GM21529 (cell line): ENCODE results near the gene SLC23A2.
"Not testable (repeated sequence)": the region's sequence is repeated elsewhere in the genome, so short reads cannot be mapped to it uniquely, and the experiment has no call there.

Experiments used
- ATAC-seq: cut with Tn5 transposase; IDR thresholded peaks from one replicate; pipeline ENCODE4 v1.9.1; 2021; ENCODE audit not compliant: unreplicated experiment

SLC23A2 gene

DNA sequence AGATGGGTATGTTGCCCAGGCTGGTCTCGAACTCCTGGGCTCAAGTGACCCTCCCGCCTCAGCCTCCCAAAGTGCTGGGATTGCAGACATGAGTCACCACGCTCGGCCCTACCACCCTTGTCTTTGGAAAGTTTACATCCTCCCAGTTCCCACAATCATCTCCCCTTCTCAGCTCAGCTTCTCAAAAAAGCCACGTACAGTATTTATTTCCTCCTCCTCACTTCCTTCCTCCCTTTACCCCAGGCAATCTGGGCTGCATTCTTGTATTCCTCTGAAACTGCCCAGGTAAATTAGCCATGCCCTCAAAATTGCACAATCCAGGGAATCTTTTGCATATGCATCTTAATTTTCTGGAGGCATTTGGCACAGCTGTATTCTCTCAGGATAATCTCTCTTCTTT lies 7.4 kb upstream of the SLC23A2 start:
- no peak for ATAC-seq

DNA sequence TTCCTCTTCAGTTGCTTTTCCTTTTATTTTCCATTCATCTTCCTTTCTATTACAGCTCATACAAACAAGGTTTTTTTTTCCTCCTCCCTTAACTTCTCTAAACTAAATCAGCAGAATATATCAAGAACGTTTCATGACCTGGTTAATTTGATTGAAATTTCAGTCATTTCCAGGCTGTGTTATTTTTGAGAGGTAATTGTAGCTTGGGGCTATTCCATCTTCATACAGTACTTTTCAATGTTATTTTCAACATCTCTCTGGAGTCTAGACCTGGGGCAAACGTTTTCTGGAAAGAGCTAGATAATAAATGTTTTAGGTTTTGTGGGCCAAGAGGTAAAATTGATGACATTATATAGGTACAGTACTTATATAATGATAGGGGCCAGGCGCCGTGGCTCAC lies 4.0 kb upstream of the SLC23A2 start:
- no peak for ATAC-seq

- ATAC-seq: not testable (repeated sequence)
Observed at GRCh38 chr20:5004825-5005224, 3.5 kb upstream of the SLC23A2 start.

DNA sequence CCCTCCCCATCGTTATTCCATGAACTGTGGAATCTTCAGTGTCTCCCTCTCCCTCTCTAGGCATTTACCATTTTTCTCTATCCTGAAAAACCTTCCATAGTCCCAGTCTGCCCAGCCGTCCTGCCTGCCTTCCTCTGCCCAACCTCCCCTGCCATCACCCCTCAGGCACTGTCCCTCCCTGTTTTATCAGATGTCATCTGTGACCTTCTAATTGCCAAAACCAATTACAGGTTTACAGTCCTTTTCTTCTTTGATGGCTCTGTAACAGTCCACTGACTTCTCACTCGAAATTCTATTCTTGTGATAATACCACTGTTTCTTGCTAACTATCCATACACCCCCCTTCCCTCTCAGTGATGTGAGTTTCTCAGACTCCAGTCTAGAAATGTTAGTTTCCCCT lies 2.3 kb upstream of the SLC23A2 start:
- ATAC-seq: no peak

- no peak for ATAC-seq
Observed at GRCh38 chr20:5002077-5002413, 735 bp upstream of the SLC23A2 start.

DNA sequence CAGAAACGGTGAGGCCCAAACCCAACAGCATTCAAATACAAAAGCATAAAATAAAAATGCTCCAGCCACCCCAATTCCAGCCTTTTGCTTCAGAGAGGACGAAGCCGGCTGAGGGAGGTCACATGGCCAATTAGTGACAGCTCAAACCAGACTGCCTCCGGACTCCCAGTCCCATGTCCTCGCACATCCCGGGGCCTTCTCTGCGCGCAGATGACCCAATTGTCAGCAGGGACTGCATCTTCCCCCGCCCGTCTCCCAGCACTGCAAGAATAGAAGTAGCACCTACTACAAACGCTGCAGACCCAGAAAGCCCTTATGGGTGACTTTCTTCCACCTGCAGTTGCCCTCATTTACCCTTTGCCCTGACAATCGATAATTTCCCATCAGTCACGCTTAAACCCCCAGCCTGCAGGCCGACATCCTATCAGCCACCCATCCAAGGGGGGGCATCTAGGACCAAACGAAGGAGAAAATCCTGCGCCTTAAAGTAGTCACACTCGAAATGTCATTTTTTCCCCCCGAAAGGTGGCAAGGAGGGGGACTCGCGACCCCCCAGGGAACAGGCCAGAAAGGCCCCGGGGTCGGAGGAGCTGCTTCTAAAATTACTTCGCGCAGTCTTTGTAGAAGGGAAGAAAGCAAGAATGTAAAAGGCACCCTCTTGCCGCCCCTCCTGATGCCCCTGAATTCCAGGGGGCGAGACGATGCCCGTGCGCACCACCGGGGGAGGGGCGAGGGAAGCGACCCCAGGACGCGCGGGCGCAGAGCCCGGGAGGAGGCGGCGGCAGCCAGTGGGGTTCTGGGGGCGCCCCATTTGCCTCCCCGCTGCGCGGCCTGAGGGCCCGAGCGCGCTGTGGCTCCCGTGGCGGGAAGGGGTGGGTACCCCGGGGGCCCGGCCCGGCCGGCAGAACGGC lies 792 bp downstream of the SLC23A2 start:
- ATAC-seq: no peak

DNA sequence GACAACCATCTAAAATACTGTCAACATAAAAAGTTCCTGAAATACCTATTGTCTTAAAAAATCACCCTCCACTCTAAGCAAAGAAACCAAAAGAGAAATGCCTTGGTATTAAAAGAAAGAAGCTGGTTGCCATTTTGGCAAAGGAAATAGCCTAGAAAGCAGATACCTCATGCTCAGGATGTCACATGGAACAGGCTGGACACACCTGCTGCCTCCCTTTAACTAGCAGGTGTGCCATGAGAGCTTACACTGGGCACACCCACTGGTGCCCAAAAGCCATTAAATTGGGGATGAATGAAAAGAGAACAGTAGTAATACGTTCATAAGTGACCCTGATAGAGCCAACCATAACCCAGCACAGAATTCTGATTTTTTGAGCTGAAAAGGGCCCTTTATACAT lies 1.5 kb downstream of the SLC23A2 start:
- no peak for ATAC-seq

- ATAC-seq: no peak
Observed at GRCh38 chr20:4998160-4998651, 3.1 kb downstream of the SLC23A2 start.

GRCh38 chr20:4997222-4997621 lies 4.1 kb downstream of the SLC23A2 start:
- no peak for ATAC-seq

GRCh38 chr20:4989570-4989969 lies 11.7 kb downstream of the SLC23A2 start:
- ATAC-seq: no peak

DNA sequence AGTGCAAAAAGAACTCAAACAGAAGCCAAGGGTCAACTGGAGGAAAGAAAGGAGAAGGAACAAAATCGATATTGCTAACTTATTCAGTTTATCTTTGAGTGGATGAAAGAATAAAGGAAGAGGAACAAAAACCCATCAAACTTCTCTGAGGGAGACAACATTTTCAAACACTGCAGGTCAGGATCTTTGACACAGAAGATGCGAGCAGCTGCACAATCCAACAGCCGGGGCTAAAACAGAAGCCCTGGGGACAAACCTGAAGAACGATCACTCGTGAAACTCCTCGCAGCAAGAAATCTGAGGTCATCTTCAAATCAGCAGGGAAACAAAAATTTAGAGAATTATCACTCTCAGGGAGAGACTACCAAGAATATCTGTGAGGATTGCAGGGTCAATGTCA lies 14.2 kb downstream of the SLC23A2 start:
- ATAC-seq: no peak

DNA sequence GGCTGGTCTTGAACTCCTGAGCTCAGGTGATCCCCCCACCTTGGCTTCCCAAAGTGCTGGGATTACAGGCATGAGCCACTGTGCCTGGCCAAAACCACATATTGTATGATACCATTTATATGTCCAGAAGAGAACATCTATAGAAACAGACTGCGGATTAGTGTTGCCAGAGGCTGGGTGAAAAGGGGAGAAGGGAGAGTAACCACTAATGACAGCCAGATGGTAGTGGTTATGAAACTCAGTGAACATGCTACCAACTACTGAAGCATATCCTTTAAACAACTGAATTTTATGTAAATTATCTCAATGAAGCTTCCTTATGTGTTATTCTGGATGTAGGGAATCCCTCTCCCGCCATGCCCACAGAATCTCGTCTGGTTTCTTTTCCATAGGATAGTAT lies 15.7 kb downstream of the SLC23A2 start:
- ATAC-seq: peak; percentile 50

DNA sequence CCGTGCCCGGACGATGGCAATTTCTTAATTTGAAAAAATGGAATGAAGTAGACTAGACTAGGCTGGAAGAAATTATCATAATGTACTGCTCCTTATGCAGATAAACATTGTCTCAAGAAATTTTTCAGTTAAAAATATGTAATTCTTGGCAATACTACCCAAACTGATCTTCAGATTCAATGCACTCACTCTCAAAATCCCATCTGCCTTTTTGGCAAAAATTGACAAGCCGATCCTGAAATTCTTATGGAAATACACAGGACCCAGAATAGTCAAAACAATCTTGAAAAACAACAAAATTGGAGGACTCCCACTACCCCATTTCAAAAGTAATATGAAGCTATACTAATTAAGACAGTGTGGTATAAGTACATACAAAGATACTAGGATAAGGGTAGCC lies 19.0 kb downstream of the SLC23A2 start:
- no peak for ATAC-seq

DNA sequence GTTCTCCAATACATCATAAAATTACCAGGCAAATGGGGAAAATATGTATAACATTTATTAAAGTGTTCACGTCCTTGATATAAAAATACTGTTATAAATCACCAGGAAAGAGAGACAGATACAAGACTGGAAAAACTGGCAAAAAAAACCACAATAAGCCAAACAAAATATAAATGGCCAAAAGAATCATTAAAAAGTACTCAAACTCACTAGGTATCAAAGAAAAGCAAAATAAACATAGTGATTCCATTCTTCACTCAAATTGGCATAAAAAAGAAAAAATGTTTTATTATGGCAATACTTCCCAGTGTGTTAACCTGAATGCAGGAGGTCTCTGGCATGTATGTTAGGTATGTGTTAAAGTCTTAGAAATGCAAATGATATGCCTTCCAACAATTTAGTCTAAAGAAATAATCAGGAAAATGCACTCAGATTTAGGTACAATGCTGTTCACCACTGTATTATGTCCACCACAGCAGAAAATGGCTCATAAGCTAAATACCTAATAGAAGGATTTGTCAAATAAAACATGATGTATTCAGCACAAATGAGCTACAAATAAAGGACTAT lies 21.4 kb downstream of the SLC23A2 start:
- ATAC-seq: no peak

DNA sequence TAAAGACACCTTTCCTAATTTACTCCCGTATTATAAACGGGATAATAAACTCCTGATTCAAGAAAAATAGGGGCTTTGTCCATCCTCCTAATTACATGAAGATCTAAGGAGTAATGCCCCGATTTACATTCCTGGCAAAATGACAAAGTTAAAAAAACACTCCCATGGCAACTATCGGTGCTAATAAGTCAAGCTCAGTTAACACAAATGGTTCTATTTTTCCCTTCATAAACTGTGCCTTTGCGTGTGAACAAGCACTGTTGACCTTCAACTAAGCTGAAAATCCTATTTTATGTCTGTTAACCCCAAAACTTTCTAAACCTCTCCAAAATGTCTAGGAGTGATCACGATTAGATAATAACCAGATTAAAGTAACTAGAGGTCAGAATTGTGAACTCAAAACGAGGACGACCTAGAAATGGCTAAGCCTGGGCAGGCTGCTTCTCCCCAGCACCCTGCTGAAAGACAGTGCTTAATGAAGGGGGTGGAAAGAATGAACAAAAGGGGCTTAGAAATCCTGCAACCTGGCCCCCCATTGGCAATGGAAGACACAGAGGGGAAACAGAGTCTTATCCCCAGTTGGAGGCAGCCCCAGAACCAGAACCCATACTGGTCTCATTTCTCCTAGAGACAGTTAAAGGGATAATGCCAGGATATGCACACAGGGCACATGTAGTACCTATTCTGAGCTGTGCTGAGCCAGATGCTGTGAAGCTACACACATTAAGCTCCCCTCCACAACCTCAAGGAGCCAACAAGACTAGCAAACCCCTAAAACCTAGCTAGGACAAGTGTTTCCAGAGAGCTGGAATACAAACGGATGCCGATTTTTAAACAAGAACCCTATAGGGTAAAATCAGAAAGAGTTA lies 23.0 kb downstream of the SLC23A2 start:
- no peak for ATAC-seq

GRCh38 chr20:4976014-4976413 lies 25.3 kb downstream of the SLC23A2 start:
- ATAC-seq: not testable (repeated sequence)

- peak; percentile 91 for ATAC-seq
Observed at GRCh38 chr20:4973330-4974097, 27.8 kb downstream of the SLC23A2 start.

GRCh38 chr20:4972506-4973251 lies 28.6 kb downstream of the SLC23A2 start:
- ATAC-seq: no peak

DNA sequence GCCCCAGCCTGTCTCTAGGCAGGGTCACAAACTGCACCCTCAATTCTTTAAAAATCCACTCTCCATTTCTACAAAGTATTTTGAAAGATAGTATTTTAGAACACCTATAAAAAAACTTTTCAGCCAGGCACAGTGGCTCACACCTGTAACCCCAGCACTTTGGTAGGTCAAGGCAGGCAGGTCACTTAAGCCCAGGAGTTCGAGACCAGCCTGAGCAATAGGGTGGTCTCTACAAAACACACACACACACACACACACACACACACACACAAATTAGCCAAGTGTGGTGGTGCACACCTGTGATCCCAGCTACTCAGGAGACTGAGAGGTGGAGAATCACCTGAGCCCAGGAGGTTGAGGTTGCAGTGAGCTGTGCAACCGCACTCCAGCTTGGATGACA lies 30.2 kb downstream of the SLC23A2 start:
- ATAC-seq: no peak
